HepG2 (cell line): Measurements from ENCODE around the gene SLC16A5. TPM values are rescaled to one million over a fixed set of nuclear protein-coding genes. Genes with fewer than 3 reads are reported as not detected.

Source experiments
- ATF7 ChIP-seq, 2 experiments: fragments of 450-650 bp in 1 of 2; sonication (generic) in 1 of 2; formaldehyde crosslinking in 1 of 2; IDR thresholded peaks; 2 replicates each; pipeline versions ENCODE4 v1.4.0 to v1.6.1; 2016 to 2020; ENCODE audit warnings: antibody characterized with exemption in 1 of 2, mild to moderate bottlenecking in 1 of 2, missing genetic modification reagents in 1 of 2
- CENPX ChIP-seq: sonication (generic); formaldehyde crosslinking; IDR thresholded peaks from 2 replicates; pipeline ENCODE4 v1.9.0; 2021; ENCODE audit warnings: mild to moderate bottlenecking, missing genetic modification reagents, moderate library complexity
- DMAP1 ChIP-seq: IDR thresholded peaks from 2 replicates; pipeline ENCODE4 v1.6.1; 2016
- FIP1L1 ChIP-seq: fragments of 200-400 bp; formaldehyde crosslinking; IDR thresholded peaks from 2 replicates; pipeline ENCODE4 v1.6.1; 2018; ENCODE audit warnings: low read depth, mild to moderate bottlenecking, low read length, moderate library complexity, borderline replicate concordance; ENCODE audit not compliant: insufficient read depth
- FOXA1 ChIP-seq, 2 experiments: fragments of 450-650 bp in 1 of 2; sonication (generic) in 1 of 2; formaldehyde crosslinking in 1 of 2; IDR thresholded peaks; 2 replicates each; pipeline versions ENCODE4 v1.4.0 to v1.6.1; 2016 to 2020; ENCODE audit warnings: missing genetic modification reagents in 1 of 2
- HINFP ChIP-seq: sonication (generic); formaldehyde crosslinking; IDR thresholded peaks from 2 replicates; pipeline ENCODE4 v1.4.0; 2020; ENCODE audit warnings: low read depth, mild to moderate bottlenecking, missing genetic modification reagents
- HNRNPLL ChIP-seq: fragments of 200-400 bp; formaldehyde crosslinking; IDR thresholded peaks from 2 replicates; pipeline ENCODE4 v1.6.1; 2017; ENCODE audit warnings: mild to moderate bottlenecking, low read depth, low read length; ENCODE audit not compliant: poor library complexity, severe bottlenecking
- KDM5A ChIP-seq: fragments of 200-600 bp; sonication (generic); IDR thresholded peaks from 2 replicates; pipeline ENCODE4 v1.7.0; 2018; ENCODE audit warnings: antibody characterized with exemption, mild to moderate bottlenecking, low read length, borderline replicate concordance
- NFE2L2 ChIP-seq: fragments of 150-350 bp; IDR thresholded peaks from 2 replicates; pipeline ENCODE4 v1.6.1; 2014; ENCODE audit warnings: low read length
- NFYB ChIP-seq: sonication (generic); formaldehyde crosslinking; IDR thresholded peaks from 2 replicates; pipeline ENCODE4 v1.4.0; 2020; ENCODE audit warnings: missing genetic modification reagents
- SMARCC2 ChIP-seq: fragments of 450-650 bp; IDR thresholded peaks from 2 replicates; pipeline ENCODE4 v1.6.1; 2017; ENCODE audit warnings: antibody characterized with exemption, mild to moderate bottlenecking
- YEATS2 ChIP-seq: sonication (generic); formaldehyde crosslinking; IDR thresholded peaks from 2 replicates; pipeline ENCODE4 v1.4.0; 2020; ENCODE audit warnings: missing genetic modification reagents, borderline replicate concordance
- ZBTB7A ChIP-seq: sonication (generic); formaldehyde crosslinking; IDR thresholded peaks from 2 replicates; pipeline ENCODE4 v1.8.0; 2022; ENCODE audit warnings: mild to moderate bottlenecking, missing genetic modification reagents
- ZMYM2 ChIP-seq: sonication (generic); formaldehyde crosslinking; IDR thresholded peaks from 2 replicates; pipeline ENCODE4 v1.8.0; 2022; ENCODE audit warnings: mild to moderate bottlenecking, missing genetic modification reagents
- ZNF33A ChIP-seq: sonication (generic); formaldehyde crosslinking; IDR thresholded peaks from 2 replicates; pipeline ENCODE4 v1.5.1; 2020; ENCODE audit warnings: missing genetic modification reagents, mild to moderate bottlenecking, moderate library complexity, borderline replicate concordance
- ZNF570 ChIP-seq: sonication (generic); formaldehyde crosslinking; IDR thresholded peaks from 2 replicates; pipeline ENCODE4 v1.4.0; 2020; ENCODE audit warnings: mild to moderate bottlenecking, missing genetic modification reagents, borderline replicate concordance
- ZNF652 ChIP-seq: IDR thresholded peaks from 2 replicates; pipeline ENCODE4 v1.6.1; 2016; ENCODE audit warnings: low read depth, borderline replicate concordance
- ZNF724P ChIP-seq: sonication (generic); formaldehyde crosslinking; IDR thresholded peaks from 2 replicates; pipeline ENCODE4 v1.8.0; 2022; ENCODE audit warnings: missing genetic modification reagents, borderline replicate concordance
- polyA plus RNA-seq, 8 experiments: library from polyadenylated mRNA; depleted of rRNA in 3 of 8; stranded (reverse) in 7 of 8; unstranded in 1 of 8; fragments of >200 nt; fragmentation: Illumina TruSeq in 4 of 8; extraction: Trizol in 4 of 8; gene quantifications; 2 replicates each; pipeline versions ENCODE4 v1.2.1 to v1.2.3, GENCODE V29; 2011 to 2016; ENCODE audit warnings: low read depth in 4 of 8, missing spikeins in 1 of 8, mixed read lengths in 1 of 8; ENCODE audit not compliant: insufficient read depth in 1 of 8
- total RNA-seq, 5 experiments: library from RNA; depleted of rRNA; stranded (reverse); fragments of >200 nt; fragmentation: Illumina TruSeq; extraction: Trizol; gene quantifications; 2 replicates each; pipeline ENCODE4 v1.2.3, GENCODE V29; 2016; ENCODE audit warnings: low read depth in 1 of 5
- TF ChIP-seq, protein P1 (sequence below): sonication (generic); formaldehyde crosslinking; conservative IDR thresholded peaks from 2 replicates; pipeline ENCODE4 v1.4.0; 2020; ENCODE audit warnings: mild to moderate bottlenecking, missing genetic modification reagents, moderate library complexity
- TF ChIP-seq, protein P2 (sequence below): sonication (generic); formaldehyde crosslinking; IDR thresholded peaks from 2 replicates; pipeline ENCODE4 v1.5.1; 2020; ENCODE audit warnings: mild to moderate bottlenecking, missing genetic modification reagents, moderate library complexity

The SLC16A5 gene
- total and polyA plus RNA-seq, 2 of the 13 experiments (the other 11 are each of a cell fraction or from before 2014, with no cell fraction given), result 0.69 to 5.6 TPM

DNA sequence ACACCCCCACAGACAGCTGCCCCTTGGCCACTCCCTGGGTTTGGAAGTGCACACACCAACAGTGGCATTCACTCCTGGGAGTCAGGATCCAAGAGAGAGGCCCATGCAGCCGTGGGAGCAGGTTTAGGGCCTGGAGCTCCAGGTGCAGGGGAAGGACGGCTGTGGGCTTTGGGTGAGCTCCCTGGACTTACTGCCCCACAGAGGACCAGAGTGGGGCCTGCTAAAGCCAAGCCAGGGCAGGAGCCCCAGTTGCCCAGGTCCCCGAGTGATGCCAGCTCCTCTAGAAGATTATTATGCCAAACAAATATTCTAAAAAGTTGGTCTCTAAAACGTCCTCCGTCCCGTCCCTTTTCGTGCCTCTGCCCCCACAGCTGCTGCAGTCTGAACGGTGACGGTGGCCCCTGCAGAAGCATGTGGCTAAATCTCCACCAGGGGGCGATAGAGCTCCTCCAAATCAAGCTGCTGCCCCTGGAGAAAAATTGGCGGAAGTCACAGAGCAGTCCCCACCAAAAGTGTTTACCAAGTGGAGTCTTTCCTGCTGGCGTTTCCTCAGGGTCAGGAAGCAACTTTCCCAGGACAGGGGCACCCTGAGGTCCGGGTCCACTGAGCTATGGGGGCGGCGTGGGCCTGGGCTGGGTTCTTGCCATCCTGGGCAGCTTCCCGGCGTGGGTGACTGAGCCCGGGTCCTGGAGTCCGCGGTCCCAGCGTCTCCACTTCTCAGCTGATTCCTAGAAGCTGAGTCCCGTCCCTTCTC lies 26.2 kb downstream of the SLC16A5 start (continued):
- TF ChIP-seq, protein P1, sequence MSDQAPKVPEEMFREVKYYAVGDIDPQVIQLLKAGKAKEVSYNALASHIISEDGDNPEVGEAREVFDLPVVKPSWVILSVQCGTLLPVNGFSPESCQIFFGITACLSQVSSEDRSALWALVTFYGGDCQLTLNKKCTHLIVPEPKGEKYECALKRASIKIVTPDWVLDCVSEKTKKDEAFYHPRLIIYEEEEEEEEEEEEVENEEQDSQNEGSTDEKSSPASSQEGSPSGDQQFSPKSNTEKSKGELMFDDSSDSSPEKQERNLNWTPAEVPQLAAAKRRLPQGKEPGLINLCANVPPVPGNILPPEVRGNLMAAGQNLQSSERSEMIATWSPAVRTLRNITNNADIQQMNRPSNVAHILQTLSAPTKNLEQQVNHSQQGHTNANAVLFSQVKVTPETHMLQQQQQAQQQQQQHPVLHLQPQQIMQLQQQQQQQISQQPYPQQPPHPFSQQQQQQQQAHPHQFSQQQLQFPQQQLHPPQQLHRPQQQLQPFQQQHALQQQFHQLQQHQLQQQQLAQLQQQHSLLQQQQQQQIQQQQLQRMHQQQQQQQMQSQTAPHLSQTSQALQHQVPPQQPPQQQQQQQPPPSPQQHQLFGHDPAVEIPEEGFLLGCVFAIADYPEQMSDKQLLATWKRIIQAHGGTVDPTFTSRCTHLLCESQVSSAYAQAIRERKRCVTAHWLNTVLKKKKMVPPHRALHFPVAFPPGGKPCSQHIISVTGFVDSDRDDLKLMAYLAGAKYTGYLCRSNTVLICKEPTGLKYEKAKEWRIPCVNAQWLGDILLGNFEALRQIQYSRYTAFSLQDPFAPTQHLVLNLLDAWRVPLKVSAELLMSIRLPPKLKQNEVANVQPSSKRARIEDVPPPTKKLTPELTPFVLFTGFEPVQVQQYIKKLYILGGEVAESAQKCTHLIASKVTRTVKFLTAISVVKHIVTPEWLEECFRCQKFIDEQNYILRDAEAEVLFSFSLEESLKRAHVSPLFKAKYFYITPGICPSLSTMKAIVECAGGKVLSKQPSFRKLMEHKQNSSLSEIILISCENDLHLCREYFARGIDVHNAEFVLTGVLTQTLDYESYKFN, result peak; percentile 60; the same call in 1 of the 2 replicates
- TF ChIP-seq, protein P2, sequence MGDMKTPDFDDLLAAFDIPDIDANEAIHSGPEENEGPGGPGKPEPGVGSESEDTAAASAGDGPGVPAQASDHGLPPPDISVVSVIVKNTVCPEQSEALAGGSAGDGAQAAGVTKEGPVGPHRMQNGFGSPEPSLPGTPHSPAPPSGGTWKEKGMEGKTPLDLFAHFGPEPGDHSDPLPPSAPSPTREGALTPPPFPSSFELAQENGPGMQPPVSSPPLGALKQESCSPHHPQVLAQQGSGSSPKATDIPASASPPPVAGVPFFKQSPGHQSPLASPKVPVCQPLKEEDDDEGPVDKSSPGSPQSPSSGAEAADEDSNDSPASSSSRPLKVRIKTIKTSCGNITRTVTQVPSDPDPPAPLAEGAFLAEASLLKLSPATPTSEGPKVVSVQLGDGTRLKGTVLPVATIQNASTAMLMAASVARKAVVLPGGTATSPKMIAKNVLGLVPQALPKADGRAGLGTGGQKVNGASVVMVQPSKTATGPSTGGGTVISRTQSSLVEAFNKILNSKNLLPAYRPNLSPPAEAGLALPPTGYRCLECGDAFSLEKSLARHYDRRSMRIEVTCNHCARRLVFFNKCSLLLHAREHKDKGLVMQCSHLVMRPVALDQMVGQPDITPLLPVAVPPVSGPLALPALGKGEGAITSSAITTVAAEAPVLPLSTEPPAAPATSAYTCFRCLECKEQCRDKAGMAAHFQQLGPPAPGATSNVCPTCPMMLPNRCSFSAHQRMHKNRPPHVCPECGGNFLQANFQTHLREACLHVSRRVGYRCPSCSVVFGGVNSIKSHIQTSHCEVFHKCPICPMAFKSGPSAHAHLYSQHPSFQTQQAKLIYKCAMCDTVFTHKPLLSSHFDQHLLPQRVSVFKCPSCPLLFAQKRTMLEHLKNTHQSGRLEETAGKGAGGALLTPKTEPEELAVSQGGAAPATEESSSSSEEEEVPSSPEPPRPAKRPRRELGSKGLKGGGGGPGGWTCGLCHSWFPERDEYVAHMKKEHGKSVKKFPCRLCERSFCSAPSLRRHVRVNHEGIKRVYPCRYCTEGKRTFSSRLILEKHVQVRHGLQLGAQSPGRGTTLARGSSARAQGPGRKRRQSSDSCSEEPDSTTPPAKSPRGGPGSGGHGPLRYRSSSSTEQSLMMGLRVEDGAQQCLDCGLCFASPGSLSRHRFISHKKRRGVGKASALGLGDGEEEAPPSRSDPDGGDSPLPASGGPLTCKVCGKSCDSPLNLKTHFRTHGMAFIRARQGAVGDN (CRISPR knock-in tag), result peak; percentile 77
- TF ChIP-seq HINFP (CRISPR knock-in tag) (peak; percentile 91), SMARCC2 (no peak), NFYB (CRISPR knock-in tag) (no peak), CENPX (CRISPR knock-in tag) (no peak), KDM5A (no peak), ZNF652 (CRISPR knock-in tag) (no peak), HNRNPLL (peak; percentile 38), NFE2L2 (no peak), ATF7 (IDR thresholded peaks at IDR 0.05) (no peak), ATF7 (CRISPR knock-in tag; IDR thresholded peaks at IDR 0.05) (peak; percentile 22; the same call in 1 of the 2 replicates), FIP1L1 (no peak), DMAP1 (CRISPR knock-in tag) (no peak; the same call in 1 of the 2 replicates), ZNF570 (CRISPR knock-in tag) (no peak), FOXA1 (IDR thresholded peaks at IDR 0.05) (no peak), FOXA1 (CRISPR knock-in tag; IDR thresholded peaks at IDR 0.05) (peak; percentile 27; the same call in 1 of the 2 replicates), ZNF724P (CRISPR knock-in tag) (no peak), ZNF33A (CRISPR knock-in tag) (no peak), YEATS2 (peak; percentile 77; the same call in 1 of the 2 replicates), ZBTB7A (CRISPR knock-in tag) (no peak), ZMYM2 (CRISPR knock-in tag) (0 out of 2 replicates have a peak, but pooled peaks have one; percentile 33)
